Gastrocnemius medialis (tissue), 4 donors: ENCODE measurements around the gene FASTKD2.

Experiments used
- POLR2A ChIP-seq, 2 donors: fragments of 450-650 bp; IDR thresholded peaks; one replicate each; pipeline ENCODE4 v1.6.1; 2017; ENCODE audit warnings: antibody characterized with exemption in 2 of 2, mild to moderate bottlenecking in 2 of 2, moderate library complexity in 2 of 2
- TF ChIP-seq, protein P1 (sequence below), 5 experiments: fragments of 450-650 bp in 3 of 5; fragments of 200-600 bp in 2 of 5; sonication (generic) in 2 of 5; IDR thresholded peaks in 4 of 5; conservative IDR thresholded peaks in 1 of 5; 1 replicate in 4 of 5; 2 replicates in 1 of 5; pipeline ENCODE4 v1.5.1; 2016 to 2019; ENCODE audit warnings: antibody characterized with exemption in 5 of 5, mild to moderate bottlenecking in 3 of 5, moderate library complexity in 3 of 5

DNA sequence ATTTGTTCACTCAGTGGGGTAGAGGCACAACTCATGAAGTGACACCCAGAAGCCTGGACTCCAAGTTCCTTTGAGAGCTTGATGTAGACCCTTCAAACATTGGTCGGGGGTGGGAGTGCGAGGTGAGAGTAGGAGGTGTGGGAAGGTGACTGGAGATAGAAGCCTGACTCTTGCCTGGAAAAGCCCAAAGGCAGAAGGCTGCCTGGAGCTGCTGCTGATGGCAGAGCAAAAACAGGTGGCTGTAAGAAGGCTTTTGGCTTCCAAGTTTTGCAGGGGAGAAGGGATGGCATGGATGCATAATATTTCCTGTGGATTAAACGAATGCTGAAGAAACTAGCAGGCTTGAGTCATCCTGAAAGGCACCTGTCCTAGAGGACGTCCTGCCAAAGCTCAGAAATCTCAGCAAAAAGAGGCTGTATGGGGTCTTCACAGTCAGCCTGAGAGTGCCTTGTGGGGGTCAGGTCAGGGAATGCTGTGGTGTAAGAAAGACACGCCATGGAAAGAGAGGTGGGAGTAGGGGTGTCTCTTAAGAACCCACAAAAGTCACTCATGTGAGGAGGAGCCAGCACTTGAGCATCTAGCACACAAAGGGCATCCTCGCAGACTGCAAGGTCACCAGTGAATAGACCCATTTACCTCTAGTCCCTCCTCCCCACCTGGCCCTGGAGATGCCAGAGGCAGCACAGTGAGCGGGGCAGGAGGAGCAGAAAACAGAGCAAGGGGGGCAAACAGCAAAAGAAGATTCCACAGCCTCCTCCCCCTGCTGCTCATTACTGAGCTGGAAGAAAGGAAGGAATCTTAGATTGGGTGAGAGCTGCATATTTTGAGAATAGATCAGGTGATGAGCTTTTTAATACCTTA is 37.5 kb downstream of the FASTKD2 start:
- no peak for TF ChIP-seq POLR2A (IDR thresholded peaks at IDR 0.05)
- TF ChIP-seq, protein P1, sequence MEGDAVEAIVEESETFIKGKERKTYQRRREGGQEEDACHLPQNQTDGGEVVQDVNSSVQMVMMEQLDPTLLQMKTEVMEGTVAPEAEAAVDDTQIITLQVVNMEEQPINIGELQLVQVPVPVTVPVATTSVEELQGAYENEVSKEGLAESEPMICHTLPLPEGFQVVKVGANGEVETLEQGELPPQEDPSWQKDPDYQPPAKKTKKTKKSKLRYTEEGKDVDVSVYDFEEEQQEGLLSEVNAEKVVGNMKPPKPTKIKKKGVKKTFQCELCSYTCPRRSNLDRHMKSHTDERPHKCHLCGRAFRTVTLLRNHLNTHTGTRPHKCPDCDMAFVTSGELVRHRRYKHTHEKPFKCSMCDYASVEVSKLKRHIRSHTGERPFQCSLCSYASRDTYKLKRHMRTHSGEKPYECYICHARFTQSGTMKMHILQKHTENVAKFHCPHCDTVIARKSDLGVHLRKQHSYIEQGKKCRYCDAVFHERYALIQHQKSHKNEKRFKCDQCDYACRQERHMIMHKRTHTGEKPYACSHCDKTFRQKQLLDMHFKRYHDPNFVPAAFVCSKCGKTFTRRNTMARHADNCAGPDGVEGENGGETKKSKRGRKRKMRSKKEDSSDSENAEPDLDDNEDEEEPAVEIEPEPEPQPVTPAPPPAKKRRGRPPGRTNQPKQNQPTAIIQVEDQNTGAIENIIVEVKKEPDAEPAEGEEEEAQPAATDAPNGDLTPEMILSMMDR (IDR thresholded peaks at IDR 0.05 in 4 of 5, conservative IDR thresholded peaks at IDR 0.05 in 1 of 5) = no peak
